AG08396 (cell line): ENCODE data around the gene AATK.

Experiments
- DNase-seq: peaks from one replicate; pipeline ENCODE4 v3.0.0; 2012; ENCODE audit warnings: low spot score, mixed read lengths

Gene AATK

DNA sequence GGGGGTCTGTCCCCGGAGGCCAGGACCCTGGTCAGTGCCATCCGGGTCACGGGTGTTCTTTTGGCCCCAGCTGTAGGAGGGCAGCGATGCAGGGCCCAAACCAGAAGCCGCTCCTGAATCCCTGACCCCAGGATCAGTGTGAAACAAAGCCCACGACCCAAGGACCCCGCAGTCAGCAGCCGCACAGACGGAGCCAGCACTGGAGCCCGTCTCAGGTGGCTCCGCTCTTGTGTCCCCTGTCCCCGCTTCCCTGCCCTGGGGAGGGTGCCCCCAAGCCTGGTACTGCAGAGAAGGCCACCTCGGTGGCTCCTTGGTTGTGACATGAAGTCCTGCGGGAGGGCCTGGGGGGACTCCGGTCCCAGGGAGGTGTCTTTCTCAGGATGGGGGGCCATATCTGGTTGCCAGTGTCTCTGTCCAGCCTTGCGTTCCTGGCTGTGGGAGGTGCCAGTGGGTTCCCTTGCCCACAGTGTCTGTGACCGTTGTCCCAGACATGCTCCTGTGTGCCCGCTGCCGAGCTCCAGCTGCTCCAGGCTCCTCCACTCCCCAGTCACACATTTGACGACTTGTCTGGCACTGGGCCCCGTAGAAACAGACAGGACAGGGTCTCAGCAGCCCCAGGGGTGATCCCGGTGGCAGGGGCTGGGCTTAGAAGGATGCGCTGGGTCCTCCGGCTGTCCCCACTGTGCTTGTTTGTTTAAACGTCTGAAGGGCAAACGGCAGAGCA lies 97.4 kb downstream of the AATK start:
- DNase-seq, result no peak

DNA sequence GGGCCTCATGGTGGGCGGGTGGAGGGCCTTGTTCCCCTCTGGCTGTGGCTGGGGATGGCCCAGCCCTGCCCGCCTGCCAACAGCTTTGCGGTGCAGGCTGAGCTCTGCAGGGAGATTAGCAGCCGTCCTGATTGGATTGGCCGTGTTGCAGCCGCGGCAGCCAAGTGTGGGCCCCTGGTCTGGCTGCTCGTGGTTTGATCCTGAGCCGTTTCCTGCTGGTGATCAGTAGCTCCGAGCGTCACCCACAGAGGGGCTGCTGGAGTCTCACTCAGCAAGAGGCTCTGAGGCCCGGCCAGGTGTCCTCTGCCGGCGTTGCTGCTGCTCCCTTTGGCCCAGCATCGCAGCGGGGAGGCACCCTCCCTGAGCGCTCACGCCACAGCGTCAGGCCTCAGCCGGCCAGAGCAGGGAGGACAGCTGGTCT lies 98.6 kb downstream of the AATK start:
- DNase-seq, result no peak
